WTC11 (cell line): ENCODE data around the gene ELOA. TPM values are rescaled to one million over a fixed set of nuclear protein-coding genes. Genes with fewer than 3 reads are reported as not detected.

ENCODE experiments used
- ATAC-seq: fragments of 200-7000 bp; cut with Tn5 transposase; 2 replicates; pipeline ENCODE4 v1.10.0; 2021; ENCODE audit warnings: mild to moderate bottlenecking, moderate library complexity
- CTCF ChIA-PET: fragments of 300-600 bp; sonication (Branson Sonifier 250); formaldehyde crosslinking; loops from one replicate; lab custom pipeline; 2021; ENCODE audit warnings: antibody characterized with exemption; lab: Charles Lee
- POLR2A ChIA-PET: fragments of 350-600 bp; sonication (Branson Sonifier 250); formaldehyde crosslinking; loops from one replicate; lab custom pipeline; 2021; ENCODE audit warnings: antibody characterized with exemption; lab: Charles Lee
- DNase-seq: peaks from one replicate; pipeline ENCODE4 v3.0.0; 2021; ENCODE audit warnings: low spot score
- H3K27ac Mint-ChIP-seq: 2 replicates; pipeline ENCODE4 v1.8.0; 2021; ENCODE audit warnings: mixed read lengths
- H3K27me3 Mint-ChIP-seq: 2 replicates; pipeline ENCODE4 v1.8.0; 2021; ENCODE audit warnings: low read depth, mild to moderate bottlenecking, moderate library complexity, mixed read lengths
- H3K36me3 Mint-ChIP-seq: 2 replicates; pipeline ENCODE4 v1.8.0; 2021; ENCODE audit warnings: mixed read lengths
- H3K4me1 Mint-ChIP-seq: 2 replicates; pipeline ENCODE4 v1.8.0; 2022; ENCODE audit warnings: mixed read lengths
- H3K4me3 Mint-ChIP-seq: 2 replicates; pipeline ENCODE4 v1.8.0; 2021; ENCODE audit warnings: mild to moderate bottlenecking, moderate library complexity, mixed read lengths
- H3K9me3 Mint-ChIP-seq: 2 replicates; pipeline ENCODE4 v1.8.0; 2021; ENCODE audit warnings: mixed read lengths
- AFF4 ChIP-seq: sonication (generic); formaldehyde crosslinking; IDR thresholded peaks from 2 replicates; pipeline ENCODE4 v1.8.1; 2023; ENCODE audit warnings: mild to moderate bottlenecking, missing genetic modification reagents, borderline replicate concordance
- ARID4B ChIP-seq: sonication (generic); formaldehyde crosslinking; IDR thresholded peaks from 2 replicates; pipeline ENCODE4 v1.8.0; 2023; ENCODE audit warnings: missing genetic modification reagents, mild to moderate bottlenecking, borderline replicate concordance
- CREM ChIP-seq: sonication (generic); formaldehyde crosslinking; IDR thresholded peaks from 2 replicates; pipeline ENCODE4 v1.8.1; 2022; ENCODE audit warnings: mild to moderate bottlenecking, missing genetic modification reagents, moderate library complexity
- E2F1 ChIP-seq: sonication (generic); formaldehyde crosslinking; IDR thresholded peaks from 2 replicates; pipeline ENCODE4 v1.8.0; 2022; ENCODE audit warnings: mild to moderate bottlenecking, missing genetic modification reagents
- ETV6 ChIP-seq: sonication (generic); formaldehyde crosslinking; IDR thresholded peaks from 2 replicates; pipeline ENCODE4 v1.8.1; 2022; ENCODE audit warnings: mild to moderate bottlenecking, missing genetic modification reagents
- FOXP1 ChIP-seq: sonication (generic); formaldehyde crosslinking; IDR thresholded peaks from 2 replicates; pipeline ENCODE4 v1.8.0; 2022; ENCODE audit warnings: missing genetic modification reagents, mild to moderate bottlenecking, moderate library complexity, borderline replicate concordance
- IRF1 ChIP-seq: sonication (generic); formaldehyde crosslinking; IDR thresholded peaks from 2 replicates; pipeline ENCODE4 v1.8.0; 2023; ENCODE audit warnings: missing genetic modification reagents
- IRF2 ChIP-seq: sonication (generic); formaldehyde crosslinking; IDR thresholded peaks from 2 replicates; pipeline ENCODE4 v1.8.0; 2022; ENCODE audit warnings: low read depth, missing genetic modification reagents, borderline replicate concordance
- KAT7 ChIP-seq: sonication (generic); formaldehyde crosslinking; IDR thresholded peaks from 2 replicates; pipeline ENCODE4 v1.8.1; 2023; ENCODE audit warnings: missing genetic modification reagents, mild to moderate bottlenecking, borderline replicate concordance
- SOX15 ChIP-seq: fragments of 250-450 bp; sonication (Bioruptor Pico); IDR thresholded peaks from 2 replicates; pipeline ENCODE4 v1.9.0; 2021; ENCODE audit warnings: mild to moderate bottlenecking
- TCF7 ChIP-seq: sonication (generic); formaldehyde crosslinking; IDR thresholded peaks from 2 replicates; pipeline ENCODE4 v1.8.0; 2022; ENCODE audit warnings: mild to moderate bottlenecking, low read depth, missing genetic modification reagents, moderate library complexity
- ZNF138 ChIP-seq: sonication (generic); formaldehyde crosslinking; conservative IDR thresholded peaks from 2 replicates; pipeline ENCODE4 v1.8.1; 2022; ENCODE audit warnings: mild to moderate bottlenecking, moderate library complexity, missing genetic modification reagents
- ZNF416 ChIP-seq: fragments of 250-450 bp; sonication (Bioruptor Pico); IDR thresholded peaks from 2 replicates; pipeline ENCODE4 v1.9.0; 2021; ENCODE audit warnings: mild to moderate bottlenecking, inconsistent platforms
- ZNF532 ChIP-seq: fragments of 250-450 bp; sonication (Bioruptor Pico); IDR thresholded peaks from 2 replicates; pipeline ENCODE4 v1.9.0; 2021; ENCODE audit warnings: mild to moderate bottlenecking, borderline replicate concordance
- ZSCAN18 ChIP-seq: fragments of 250-450 bp; sonication (Bioruptor Pico); IDR thresholded peaks from 2 replicates; pipeline ENCODE4 v2.1.2; 2022; ENCODE audit warnings: mild to moderate bottlenecking, moderate library complexity
- total RNA-seq: library from RNA; stranded (reverse); gene quantifications from 3 replicates; pipeline ENCODE4 v1.2.3, GENCODE V29; 2021

The ELOA gene
- total RNA-seq, 1 experiment from 2014 or later = 45.1 TPM

GRCh38 chr1:23772854-23773242, 29.6 kb downstream of the ELOA start (continued):
- TF ChIP-seq ZNF532 (CRISPR knock-in tag) (no peak), CREM (CRISPR knock-in tag) (no peak)

- Mint-ChIP-seq H3K27ac (no peak overlapping the region; the same call in 1 of the 2 replicates), H3K4me3 (no peak overlapping the region), H3K4me1 (peaks cover 14% of the 10 kb centered on the region), H3K9me3 (no peaks in the 10 kb centered on the region), H3K36me3 (no peaks in the 10 kb centered on the region), H3K27me3 (no peaks in the 10 kb centered on the region)
- DNase-seq (no peak), ATAC-seq (no peak)
- ChIA-PET POLR2A (interaction anchor here (0.6 kb wide), 1 partner anchor 299 kb away, joined by 3 read pairs; no protein-coding TSS in a partner anchor), CTCF (interaction anchor here (0.8 to 2.0 kb wide), 3 partner anchors 22 to 142 kb away, joined by 3 to 5 read pairs (median 3); partner anchors contain the start of gene GALE)
- TF ChIP-seq ZNF138 (CRISPR knock-in tag) (no peak), AFF4 (CRISPR knock-in tag) (no peak), ZSCAN18 (CRISPR knock-in tag) (no peak), E2F1 (no peak), IRF2 (no peak), IRF1 (no peak), ETV6 (CRISPR knock-in tag) (no peak), KAT7 (CRISPR knock-in tag) (no peak), ARID4B (CRISPR knock-in tag) (no peak), ZNF416 (CRISPR knock-in tag) (no peak), TCF7 (CRISPR knock-in tag) (no peak), FOXP1 (CRISPR knock-in tag) (no peak), SOX15 (CRISPR knock-in tag) (no peak)
These were observed 31.1 kb downstream of the ELOA start for GRCh38 chr1:23774174-23774880.
